NOMO-1 treated with DMSO at 0.1 percent for 48 hours (cell line): ENCODE results near the gene SOWAHD.
A peak's percentile ranks its signal among the peaks of the same experiment; 100 is the strongest.
"Not testable (repeated sequence)": the region's sequence is repeated elsewhere in the genome, so short reads cannot be mapped to it uniquely, and the experiment has no call there.

Experiments
- DNase-seq: peaks from one replicate; lab custom pipeline; 2025; ENCODE audit not compliant: unreplicated experiment; lab: John Stamatoyannopoulos, UW

SOWAHD gene

DNA sequence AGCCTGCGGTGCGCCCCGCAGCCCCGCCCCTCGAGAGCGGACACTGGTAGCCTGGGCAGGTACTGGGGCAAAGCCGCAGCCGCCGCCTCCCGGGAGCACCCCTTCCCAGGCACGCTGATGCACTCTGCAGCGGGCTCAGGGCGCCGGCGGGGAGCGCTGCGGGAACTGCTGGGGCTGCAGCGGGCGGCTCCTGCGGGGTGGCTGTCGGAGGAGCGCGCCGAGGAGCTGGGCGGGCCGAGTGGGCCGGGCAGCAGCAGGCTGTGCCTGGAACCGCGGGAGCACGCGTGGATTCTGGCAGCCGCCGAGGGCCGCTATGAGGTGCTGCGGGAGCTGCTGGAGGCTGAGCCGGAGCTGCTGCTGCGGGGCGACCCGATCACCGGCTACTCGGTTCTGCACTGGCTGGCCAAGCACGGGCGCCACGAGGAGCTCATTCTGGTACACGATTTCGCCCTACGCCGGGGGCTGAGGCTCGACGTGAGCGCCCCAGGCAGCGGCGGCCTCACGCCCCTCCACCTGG, 401 bp downstream of the SOWAHD start:
- DNase-seq, result no peak

DNA sequence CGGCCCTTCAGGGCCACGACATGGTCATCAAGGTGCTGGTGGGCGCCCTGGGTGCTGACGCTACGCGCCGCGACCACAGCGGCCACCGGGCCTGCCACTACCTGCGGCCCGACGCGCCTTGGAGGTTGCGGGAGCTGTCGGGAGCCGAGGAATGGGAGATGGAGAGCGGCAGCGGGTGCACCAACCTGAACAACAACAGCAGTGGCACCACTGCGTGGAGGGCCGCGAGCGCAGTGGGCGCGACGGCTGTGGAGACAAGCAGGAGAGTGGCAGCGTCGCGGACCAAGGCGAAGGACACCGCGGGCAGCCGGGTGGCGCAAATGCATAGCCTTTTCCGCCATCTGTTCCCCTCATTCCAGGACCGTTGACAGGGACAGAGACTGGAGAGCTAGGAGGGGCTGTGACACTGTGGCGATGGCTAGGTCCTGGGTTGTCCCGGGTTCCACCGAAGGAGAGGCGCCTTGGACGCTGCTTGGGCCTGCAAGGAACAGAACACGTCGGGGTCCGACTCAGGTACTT, 919 bp downstream of the SOWAHD start:
- DNase-seq, result no peak

DNA sequence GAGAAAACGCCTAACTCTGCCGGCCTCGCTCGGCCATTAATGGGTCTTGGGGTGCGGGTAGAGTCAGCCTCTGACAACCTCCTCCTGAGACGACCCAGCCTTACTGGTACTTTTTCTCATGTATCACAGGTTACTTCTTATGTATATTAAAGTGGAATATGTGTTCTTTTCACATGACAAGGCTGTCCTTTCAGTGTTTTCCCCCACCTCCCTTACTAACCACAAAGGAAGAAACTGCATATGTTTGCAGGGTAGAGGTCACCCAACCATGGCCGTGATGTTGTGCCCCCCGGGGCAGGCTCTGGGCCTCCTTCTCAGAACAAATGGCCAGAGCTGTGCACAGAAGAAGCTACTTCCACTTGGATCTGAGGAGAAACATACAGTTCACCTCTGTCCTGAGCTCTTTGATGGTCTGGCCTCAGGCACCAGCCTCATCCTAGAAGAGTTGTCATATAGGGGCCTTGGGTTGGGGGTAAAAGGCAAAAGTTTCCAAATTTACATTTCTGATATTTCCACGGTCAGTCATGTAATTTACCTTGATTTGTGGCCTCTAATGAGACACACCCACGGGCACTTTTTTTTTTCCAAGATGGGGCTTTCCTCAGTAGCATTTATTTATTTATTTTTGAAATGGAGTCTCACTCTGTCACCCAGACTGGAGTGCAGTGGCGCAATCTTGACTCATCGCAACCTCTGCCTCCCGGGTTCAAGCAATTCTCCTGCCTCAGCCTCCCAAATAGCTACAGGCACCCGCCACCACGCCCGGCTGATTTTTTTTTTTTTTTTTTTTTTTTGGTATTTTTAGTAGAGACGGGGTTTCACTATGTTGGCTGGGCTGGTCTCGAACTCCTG, 1.9 kb downstream of the SOWAHD start:
- DNase-seq, result no peak

DNA sequence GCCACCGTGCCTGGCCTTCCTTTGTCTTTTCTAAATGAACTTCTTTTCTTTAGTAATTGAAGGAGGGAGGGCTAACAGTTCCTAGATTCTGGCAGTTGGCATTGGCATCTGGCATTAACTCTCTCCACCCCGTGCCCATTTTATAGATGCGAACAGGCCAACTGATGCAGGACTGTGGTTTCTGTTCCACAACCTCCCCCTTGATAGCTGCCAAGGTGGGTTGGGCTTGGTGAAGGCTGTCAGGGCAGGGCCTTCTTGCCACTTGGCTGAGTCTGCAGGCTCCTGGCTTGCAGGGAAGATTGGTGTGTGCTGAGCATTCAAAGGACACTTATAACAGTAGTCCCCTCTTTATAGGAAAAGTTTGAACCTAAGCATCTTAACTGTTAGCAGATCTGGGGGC, 4.3 kb downstream of the SOWAHD start:
- no peak for DNase-seq

DNA sequence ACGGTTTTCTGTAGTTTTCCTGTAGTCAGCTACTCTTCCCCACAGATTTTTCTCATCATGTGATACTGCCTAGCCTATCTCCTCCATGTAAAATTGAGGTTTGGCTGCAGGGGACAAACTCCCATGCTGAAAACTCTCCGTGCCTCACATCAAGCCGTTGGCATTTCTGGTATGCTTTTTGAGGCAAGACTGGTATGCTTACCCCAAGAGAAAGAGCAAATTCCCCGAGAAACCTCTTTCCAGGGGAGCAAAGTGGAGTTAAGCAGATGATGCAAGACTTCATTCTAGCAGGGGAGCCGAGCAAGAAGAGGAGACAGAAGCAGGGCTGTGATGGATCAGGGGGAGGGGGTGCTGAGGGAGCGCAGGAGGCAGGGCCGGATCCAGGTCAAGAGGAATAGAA, 4.8 kb downstream of the SOWAHD start:
- DNase-seq, result no peak

DNA sequence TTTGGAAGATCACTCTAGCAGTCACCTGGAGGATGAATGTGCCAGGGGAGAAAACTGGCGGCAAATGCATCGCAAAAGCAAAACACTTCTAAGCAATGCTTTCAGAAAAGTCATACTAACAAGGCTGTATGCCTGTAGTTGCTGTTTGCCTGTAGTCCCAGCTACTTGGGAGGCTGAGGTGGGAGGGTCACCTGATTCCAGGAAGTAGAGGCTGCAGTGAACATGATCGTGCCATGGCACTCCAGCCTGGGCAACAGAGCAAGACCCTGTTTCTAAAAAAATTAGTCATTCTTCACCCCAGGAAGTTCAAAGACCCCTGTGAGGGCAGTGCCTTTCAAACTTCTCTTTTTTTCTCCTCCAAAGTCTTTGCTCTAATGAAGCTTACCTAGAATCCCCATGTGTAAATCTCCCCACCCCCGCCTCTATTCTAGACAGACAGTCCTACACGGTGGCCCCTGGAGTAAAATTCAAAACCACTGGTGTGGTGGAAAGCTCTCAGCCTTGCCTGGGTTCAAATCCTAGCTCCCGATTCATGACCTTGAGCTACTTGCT, 5.5 kb downstream of the SOWAHD start:
- no peak for DNase-seq

DNA sequence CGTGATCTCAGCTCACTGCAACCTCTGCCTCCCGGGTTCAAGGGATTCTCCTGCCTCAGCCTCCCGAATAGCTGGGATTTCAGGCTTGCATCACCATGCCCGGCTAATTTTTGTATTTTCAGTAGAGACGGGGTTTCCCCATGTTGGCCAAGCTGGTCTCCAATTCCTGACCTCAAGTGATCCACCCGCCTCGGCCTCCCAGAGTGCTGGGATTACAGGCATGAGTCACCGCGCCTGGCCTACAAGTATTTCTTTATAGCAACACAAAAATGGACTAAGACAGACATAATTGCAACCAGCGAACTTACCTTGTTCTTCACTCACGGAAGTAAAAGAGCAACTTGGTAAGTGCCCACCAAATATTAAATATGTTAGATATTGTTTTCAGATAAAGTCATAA, 10.0 kb downstream of the SOWAHD start:
- DNase-seq, result not testable (repeated sequence)

DNA sequence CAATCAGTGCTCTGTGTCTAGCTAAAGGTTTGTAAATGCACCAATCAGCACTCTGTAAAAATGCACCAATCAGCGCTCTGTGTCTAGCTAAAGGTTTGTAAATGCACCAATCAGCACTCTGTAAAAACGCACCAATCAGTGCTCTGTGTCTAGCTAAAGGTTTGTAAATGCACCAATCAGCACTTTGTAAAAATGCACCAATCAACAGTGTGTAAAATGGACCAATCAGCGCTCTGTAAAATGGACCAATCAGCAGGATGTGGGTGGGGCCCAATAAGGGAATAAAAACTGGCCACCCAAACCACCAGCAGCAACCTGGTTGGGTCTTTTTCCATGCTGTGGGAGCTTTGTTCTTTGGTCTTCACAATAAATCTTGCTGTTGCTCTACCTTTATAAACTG, 11.0 kb downstream of the SOWAHD start:
- DNase-seq, result not testable (repeated sequence)

DNA sequence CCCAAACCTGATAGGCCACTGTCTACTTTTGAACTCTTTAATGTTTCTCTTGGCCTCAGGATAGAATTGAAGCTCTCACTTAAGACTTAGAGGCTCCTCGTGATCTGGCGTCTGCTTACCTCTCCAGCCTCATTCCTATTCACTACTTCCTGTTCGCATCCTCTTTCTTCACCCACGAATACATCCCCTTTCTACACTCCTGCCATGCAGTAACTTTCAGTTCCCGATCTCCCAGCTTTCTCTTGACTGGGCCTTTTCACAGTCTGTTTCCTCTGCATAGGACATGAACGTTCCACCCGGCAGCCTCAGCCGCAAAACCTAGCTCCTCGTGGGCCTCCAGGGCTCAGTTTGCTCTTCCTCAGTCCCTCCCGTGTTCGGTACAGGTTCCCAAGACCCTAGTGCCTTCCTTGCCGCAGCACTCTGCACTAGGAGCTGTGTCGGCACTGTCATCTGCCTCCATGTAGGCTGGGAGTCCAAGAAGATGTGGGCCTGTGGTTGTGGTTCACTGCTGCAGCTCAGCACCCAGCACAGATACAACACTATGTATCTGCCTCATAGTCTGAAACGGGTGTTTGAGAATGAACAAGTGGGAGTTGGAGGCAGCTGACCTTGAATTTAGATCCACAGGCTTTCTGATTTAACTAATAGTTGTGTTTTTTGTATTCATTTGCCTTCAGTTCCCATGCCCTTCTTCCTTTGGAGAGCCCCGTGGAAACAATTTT, 17.3 kb downstream of the SOWAHD start:
- DNase-seq, result peak; percentile 87

DNA sequence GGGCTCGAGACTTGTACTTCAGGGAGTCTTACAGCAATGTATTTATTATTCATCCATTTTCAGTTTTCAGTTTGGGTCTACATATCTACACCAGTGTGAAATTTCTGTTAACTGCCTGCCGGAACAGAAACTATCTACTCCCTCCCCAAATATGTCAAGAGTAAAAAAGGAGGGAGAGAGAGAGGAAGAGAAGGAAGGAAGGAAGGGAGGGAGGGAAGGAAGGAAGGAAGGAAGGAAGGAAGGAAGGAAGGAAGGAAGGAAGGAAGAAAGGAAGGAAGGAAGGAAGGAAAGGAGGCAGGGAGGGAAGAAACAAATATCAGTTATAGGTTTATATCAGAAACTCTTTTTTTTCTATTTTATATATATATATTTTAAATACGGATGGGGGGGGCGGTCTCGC, 20.4 kb downstream of the SOWAHD start:
- DNase-seq, result no peak

DNA sequence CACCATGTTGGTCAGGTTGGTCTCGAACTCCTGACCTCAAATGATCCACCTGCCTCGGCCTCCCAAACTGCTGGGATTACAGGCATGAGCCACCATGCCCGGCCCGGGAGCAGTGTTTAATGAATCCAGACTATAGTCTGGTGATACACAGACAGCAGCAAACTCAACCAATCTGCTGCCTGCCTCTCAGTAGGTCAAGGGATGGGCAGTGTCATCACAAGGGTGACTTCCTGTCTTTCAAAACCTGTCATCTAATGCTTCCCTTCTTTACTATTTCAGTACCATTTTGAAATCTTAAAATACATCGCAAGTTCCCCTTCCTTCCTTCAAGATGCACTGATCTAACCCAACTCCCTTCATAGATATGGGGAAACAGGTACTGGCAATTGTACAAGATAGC, 24.6 kb downstream of the SOWAHD start:
- DNase-seq, result peak; percentile 94

DNA sequence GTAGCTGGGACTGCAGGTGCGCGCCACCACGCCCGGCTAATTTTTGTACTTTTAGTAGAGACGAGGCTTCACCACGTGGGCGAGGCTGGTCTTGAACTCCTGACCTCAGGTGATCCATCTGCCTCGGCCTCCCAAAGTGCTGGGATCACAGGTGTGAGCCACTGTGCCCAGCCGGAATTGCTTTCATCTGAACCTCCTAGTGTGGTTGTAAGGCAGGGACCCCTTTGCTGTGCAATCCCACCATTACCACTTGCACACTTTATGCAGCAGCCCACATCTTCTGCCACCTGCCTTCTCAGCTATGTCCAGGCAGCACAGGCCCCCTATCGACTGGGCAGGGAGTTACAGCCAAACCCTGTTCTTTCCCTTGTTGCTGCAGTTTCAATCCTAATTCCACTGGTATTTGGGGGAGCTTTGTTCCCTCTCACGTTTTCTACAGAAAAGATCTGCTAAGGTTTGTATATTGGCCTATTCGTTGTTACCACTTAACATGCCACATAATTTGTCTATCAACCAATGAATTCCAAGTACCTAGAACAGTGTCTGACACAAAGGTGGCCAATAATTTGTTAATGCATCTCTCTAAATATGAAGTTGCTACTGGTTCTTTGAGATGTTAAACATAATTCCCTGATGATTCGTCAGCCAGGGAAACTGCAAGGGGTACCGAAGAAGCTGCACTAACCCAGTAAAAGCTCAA, 26.5 kb downstream of the SOWAHD start:
- DNase-seq, result peak; percentile 45

DNA sequence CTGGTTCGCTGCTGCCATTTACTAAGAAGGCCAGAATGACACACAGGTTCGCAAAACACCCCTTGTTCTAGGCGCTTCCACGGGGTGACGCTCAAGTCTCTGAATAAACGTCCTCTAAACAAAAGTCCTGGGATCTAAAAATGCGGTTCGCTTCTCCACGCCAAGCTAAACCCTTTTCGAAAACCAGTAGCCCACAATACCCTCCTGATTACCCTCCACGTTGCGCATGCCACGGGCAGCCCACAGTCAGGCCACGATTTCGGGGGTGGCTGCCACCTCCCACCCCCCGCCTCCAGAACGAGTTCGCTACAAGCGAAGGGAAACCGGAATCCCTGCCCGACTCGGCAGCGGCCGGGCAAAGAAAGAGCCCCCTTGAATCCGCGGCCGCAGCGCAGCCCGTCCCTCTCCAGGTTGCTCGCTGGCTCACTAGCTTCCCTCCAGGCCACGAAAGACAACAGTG, 32.6 kb downstream of the SOWAHD start:
- peak; percentile 38 for DNase-seq

DNA sequence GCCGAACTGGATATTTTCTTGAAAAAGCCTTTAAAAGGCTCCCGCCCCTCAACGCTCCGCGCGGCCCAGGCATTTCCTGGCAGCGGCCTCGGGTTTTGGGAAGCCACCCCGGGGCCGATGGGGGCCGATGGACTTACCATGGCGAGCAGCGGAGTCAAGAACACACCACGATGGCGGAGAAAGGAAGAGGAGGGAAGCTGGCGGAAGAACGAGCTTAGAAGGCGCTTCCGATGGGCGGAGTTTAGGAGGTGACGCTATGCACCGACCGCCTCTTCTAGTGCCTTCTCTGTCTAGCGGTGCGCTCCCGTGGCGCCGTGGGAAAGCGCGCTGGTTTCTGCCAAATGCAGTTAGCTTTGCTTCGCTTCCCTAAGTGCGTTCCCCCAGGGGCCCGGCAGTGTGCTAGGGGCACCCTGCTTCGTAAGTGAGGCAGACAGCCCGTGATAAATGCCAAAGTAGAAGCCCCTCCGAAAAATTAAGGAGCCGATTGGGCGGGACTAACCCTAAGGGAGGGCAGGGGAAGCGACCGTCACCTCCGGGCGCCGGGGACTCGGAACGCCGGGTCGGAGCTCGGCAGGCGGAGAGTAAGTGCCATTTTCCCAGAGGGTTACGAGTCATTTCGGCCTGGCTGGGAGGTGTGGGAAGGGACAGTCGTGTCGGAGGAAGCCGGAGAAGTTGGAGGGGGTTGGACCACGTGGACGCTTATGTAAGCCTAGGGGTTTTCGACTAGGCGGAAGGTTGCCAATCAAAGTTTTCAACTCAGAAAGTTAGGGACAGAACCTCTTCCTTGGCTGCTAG, 33.2 kb downstream of the SOWAHD start, which contains the start of gene RPL39:
TSS of gene RPL39 (minus strand) at position 194 of the 795 bp plus-strand sequence. CDS start at position 140, 54 bp downstream.
- peak; percentile 81 for DNase-seq

DNA sequence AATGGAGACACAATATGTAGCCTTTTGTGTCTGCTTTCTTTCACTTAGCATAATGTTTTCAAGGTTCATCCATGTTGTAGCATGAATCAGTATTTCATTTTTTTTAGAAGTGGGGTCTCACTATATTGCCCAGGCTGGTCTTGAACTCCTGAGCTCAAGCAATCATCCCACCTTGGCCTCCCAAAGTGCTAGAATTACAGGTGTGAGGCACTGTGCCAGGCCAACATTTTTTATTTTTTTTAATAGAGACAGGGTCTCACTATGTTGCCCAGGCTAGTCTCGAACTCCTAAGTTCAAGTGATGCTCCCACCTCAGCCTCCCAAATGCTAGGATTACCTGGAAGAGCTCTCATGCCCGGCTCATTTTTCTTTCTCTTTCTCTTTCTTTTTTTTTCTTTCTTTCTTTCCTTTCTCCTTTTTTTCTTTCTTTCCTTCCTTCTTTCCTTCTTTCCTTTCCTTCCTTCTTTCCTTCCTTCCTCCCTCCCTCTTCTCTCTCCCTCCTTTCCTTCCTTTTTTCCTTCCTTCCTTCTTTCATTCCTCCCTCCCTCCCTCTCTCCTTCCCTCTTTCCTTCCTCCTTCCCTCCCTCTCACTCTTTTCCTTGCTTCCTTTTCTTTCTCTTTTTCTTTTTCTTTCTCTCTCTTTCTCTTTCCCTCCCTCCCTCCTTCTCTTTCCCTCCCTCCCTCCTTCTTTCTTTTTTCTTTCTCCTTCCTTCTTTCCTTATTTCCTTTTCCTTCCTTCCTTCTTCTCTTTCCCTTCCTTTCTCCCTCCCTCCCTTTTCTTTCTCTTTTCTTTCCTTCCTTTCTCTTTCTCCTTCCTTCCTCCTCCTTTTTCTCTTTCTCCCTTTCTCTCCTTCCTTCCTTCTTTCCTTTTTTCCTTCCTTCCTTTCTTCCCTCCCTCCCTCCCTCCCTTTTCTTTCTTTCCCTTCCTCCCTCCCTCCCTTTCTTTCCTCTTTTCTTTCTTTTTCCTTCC, 43.1 kb downstream of the SOWAHD start:
- DNase-seq, result no peak

DNA sequence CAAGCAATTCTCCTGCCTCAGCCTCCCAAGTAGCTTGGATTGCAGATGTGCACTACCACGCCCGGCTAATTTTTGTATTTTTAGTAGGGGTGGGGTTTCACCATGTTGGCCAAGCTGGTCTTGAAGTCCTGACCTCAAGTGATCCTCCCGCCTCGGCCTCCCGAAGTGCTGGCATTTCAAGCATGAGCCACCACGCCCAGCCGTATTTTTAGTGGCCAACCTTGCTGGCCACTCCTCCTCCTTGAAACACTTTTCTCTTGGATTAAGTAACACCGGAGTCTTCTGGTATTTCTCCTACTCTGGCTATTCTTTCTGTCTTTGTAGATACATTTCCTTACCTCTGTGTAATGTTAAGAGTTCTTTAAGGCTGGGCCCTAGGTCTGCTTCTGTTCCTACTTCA, 44.2 kb downstream of the SOWAHD start:
- no peak for DNase-seq

DNA sequence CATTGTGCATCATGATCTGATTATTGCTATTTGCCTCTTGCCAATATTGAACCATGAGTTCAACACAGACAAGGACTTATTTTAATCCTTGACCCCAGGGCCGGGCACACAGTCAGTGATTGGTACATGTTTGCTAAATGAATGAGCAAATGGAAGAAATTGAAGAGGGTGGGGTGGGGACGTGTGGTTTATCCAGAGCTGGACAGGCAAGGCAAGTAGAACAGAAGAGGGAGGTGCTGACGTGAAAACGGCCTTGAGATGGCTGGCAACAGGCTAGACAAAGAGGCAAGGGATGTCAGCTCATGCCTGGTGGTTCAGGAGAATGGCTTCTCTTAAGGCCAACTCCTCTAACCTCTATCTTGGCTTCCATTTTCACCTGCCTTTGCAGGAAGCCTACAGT, 50.1 kb downstream of the SOWAHD start:
- DNase-seq, result not testable (repeated sequence)

DNA sequence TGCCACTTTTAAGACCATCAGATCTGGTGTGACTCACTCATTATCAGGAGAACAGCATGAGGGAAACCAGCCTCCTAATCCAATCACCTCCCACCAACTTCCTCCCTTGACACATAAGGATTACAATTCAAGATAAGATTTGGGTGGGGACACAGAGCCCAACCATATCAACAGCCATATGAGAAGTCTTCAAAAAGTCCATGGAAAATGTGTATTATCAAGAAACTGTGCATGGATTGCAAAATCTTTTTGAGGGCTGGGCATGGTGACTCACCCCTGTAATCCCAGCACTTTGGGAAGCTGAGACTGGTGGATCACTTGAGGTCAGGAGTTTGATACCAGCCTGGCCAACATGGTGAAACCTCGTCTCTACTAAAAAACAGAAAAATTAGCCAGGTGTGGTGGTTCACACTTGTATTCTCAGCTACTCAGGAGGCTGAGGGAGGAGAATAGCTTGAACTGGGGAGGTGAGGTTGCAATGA, 50.8 kb downstream of the SOWAHD start:
- no peak for DNase-seq
